Neural progenitor cell (in vitro differentiated cells): ENCODE measurements around the gene PEAK3.

ENCODE experiments used
- CTCF ChIP-seq: fragments of 200-600 bp; sonication (generic); IDR thresholded peaks from 2 replicates; pipeline ENCODE4 v1.5.1; 2017; ENCODE audit warnings: antibody characterized with exemption, mild to moderate bottlenecking
- EZH2phosphoT487 ChIP-seq: fragments of 200-600 bp; sonication (generic); IDR thresholded peaks from 2 replicates; pipeline ENCODE4 v1.6.1; 2017; ENCODE audit warnings: antibody characterized with exemption

- TF ChIP-seq EZH2phosphoT487: no peak
- TF ChIP-seq CTCF: no peak
Observed at GRCh38 chr19:2326699-2327360, 44.9 kb upstream of the PEAK3 start.
